GM19395 (cell line): ENCODE results near the gene ZBTB7A.
"Not testable (repeated sequence)": the region's sequence is repeated elsewhere in the genome, so short reads cannot be mapped to it uniquely, and the experiment has no call there.

Experiments used
- ATAC-seq: cut with Tn5 transposase; IDR thresholded peaks from one replicate; pipeline ENCODE4 v1.9.1; 2021; ENCODE audit warnings: mild to moderate bottlenecking, moderate library complexity; ENCODE audit not compliant: unreplicated experiment

The ZBTB7A gene

GRCh38 chr19:3998667-3999412, 67.9 kb downstream of the ZBTB7A start:
- ATAC-seq: not testable (repeated sequence)

GRCh38 chr19:3995607-3996006, 71.1 kb downstream of the ZBTB7A start:
- ATAC-seq: no peak
